Measurements from ENCODE around the gene PNLDC1.

Gene PNLDC1

DNA sequence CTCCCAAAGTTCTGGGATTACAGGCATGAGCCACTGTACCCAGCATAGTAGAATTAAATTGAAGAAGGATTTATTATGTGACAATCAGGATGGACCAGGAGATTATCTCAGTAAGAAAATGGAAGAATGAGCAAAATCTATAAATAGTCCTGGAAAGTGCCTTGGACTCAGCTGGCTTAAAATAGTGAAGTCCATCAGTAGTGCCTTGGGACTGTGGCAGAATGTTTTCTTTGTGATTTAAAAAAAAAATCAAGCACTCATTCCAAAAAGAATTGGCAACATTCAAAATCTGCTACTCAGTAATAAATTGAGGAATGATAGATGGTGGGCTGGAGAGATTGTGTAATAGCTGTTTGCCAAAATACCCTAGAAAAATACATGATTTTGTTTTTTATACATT is 53.7 kb downstream of the PNLDC1 start:
- DNase-seq (ENCODE audit: low read depth): no peak

DNA sequence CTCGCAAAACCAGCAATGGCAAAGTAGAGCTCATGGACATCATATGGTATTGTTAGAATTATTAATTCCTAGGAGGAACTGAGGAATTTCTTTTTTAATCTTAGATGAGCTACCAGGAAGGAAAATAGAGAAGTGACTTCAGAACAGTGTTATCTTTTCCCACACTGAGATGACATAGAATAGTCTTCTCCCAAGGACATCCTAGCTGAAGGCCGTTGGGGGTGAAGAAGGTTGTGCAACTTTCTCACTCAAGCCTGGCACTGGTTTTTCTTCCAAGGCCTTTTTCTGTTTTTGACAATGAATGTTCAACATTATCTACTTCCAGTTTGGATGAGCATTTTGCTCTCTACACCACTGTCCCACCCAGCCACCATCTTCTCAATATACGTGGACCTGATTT is 54.9 kb downstream of the PNLDC1 start:
- DNase-seq (ENCODE audit: low read depth): no peak

GRCh38 chr6:159858259-159858658 is 58.2 kb downstream of the PNLDC1 start:
- DNase-seq (ENCODE audit: low read depth): no peak

- DNase-seq (ENCODE audit: low read depth): no peak
These were observed 60.4 kb downstream of the PNLDC1 start for GRCh38 chr6:159860482-159860881.

DNA sequence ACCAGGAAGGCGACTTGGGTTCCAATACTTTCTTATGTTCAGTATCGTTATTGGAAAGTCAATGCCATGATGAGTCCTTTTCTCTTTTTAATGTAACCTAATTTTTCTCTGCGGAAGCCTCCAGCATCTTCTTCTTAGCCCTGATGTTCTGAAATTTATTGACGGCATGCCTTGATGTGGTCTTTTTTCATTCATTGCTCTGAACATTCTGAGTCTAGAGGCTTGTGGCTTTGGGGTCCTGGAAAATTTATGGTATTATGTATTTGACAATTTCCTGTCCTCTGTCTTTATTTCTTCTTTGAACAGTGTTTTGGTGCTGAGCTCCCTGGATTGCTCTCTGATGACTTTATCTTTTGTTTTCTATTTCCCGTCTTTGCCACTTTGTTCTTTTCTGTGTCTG is 62.0 kb downstream of the PNLDC1 start:
- DNase-seq (ENCODE audit: low read depth): no peak

DNA sequence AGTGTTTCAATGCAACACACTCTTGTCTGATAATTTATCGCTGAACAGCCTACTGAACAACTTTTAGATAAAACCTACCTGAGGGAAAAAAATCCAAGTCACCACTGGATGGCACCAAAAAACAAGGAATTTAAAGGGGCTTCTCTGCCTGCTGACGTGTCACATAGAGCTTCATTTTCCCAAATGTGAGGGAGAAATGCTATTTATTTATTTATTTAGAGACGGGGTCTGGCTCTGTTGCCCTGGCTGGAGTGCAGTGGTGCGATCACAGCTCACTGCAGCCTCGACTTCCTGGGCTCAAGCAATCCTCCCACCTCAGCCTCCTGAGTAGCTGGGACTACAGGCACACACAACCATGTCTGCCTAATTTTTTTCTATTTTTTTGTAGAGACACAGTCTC is 63.3 kb downstream of the PNLDC1 start:
- peak; percentile 64 for DNase-seq (ENCODE audit: low read depth)

DNA sequence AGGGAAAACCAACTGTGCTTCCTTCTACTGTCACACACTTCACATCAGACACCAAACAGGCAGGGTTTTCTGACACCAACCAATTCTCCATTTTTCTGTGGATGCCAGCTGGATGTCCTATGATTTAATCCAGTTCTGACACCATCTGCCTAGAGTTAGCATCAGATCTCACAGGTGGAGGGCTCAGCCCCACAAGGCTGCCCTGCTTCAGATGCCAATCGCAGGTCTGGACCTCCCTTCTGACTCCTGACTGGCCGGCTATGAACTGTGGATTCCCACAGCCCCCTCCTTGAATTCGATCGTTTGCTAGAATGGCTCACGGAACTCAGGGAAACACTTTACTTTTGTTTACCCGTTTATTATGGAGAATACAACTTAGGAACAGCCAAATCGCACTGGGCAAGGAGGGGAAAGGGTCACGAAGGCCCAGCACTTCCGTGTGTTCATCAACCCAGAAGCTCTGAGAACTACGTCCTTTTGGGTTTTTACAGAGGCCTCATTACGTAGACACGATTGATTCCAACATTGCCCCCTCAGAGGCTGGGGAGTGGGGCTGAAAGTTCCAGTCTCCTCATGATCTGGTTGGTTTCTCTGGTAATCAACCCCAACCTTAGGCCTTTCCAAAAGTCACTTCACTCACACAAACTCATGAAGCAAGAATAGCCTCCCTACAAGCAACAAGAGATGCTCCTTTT is 65.3 kb downstream of the PNLDC1 start:
- DNase-seq (ENCODE audit: low read depth): no peak

- DNase-seq (ENCODE audit: low read depth): no peak
These were observed 66.5 kb downstream of the PNLDC1 start for GRCh38 chr6:159866286-159867247.
